Measurements from ENCODE around the gene NR6A1. TPM values are rescaled to one million over a fixed set of nuclear protein-coding genes. Genes with fewer than 3 reads are reported as not detected.

Gene NR6A1
- total and polyA plus RNA-seq, 2 of the 13 experiments (the other 11 are each of a cell fraction or from before 2014, with no cell fraction given): 28.1 to 31.5 TPM

DNA sequence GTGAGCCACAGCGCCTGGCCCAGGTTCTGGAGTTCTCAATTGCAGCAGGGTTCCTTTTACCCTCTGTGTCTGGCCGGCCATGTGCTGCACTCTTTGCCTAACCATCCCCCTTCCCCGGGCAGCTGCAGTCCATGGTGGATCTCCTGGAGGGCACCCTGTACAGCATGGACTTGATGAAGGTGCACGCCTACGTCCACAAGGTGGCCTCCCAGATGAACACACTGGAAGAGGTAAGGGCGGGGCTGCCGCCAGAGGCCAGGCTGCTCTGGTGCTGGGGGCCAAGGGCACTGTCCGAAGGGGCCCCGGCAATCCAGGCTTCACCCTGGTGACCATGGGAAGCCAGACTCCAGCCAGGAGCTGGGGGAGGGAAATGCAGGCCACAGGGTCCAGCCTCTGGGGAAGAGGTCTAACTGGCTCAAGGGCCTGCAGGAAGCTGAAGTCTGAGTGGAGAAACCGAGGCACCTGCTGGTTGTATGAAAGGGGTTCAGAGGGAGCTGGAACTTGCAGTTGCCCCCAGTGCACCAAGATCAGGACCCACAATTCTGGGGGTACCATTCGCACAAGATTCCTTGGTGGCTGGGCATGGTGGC, 23.9 kb upstream of the NR6A1 start:
- Histone ChIP-seq H3K4me3 (replicated peaks in 1 of 3; ENCODE audit: insufficient read depth in 1 of 3, low read depth in 2 of 3, low read length in 3 of 3) (no peak overlapping the region), H3K9me3 (ENCODE audit: low read length) (no peaks in the 10 kb centered on the region), H4K20me1 (ENCODE audit: insufficient read depth, low read length) (no peaks in the 10 kb centered on the region), H3K27me3 (ENCODE audit: control insufficient read depth in 1 of 2, insufficient read depth in 2 of 2, low read length in 2 of 2) (peaks cover 1 to 23% of the 10 kb centered on the region in 2 experiments; a peak in 2 of 5 replicates), H3K36me3 (replicated peaks in 1 of 2; ENCODE audit: control insufficient read depth in 1 of 2, insufficient read depth in 2 of 2, low read length in 2 of 2) (no peaks in the 10 kb centered on the region), H2AFZ (ENCODE audit: low read length) (no peak overlapping the region), H3K4me1 (ENCODE audit: insufficient read depth, low read length) (peaks cover 33% of the 10 kb centered on the region), H3K9ac (ENCODE audit: insufficient read depth, low read depth, low read length) (no peak overlapping the region), H3K4me2 (ENCODE audit: low read depth, low read length) (peak overlapping the region; percentile 21; the same call in 1 of the 2 replicates), H3K27ac (ENCODE audit: extremely low read length, insufficient read depth, low read length) (no peak overlapping the region), H3K79me2 (ENCODE audit: insufficient read depth, low read length) (no peaks in the 10 kb centered on the region)
- FAIRE-seq: peak; percentile 78
- ChIA-PET CTCF (ENCODE audit: low intra/inter-chr PET ratio, low total read pairs) (interaction anchor here (1.1 to 4.5 kb wide), 4 partner anchors 20 to 58 kb away, joined by 3 to 36 read pairs (median 6); partner anchors contain the start of gene WDR38), POLR2A (interaction anchor here (1.2 to 2.6 kb wide), 4 partner anchors 15 to 58 kb away, joined by 3 to 13 read pairs (median 4); partner anchors contain the start of gene WDR38)
- in situ Hi-C loops (cut with HindIII; ENCODE audit: extremely low pct_ligation_motif_present, low pct_unique_long_range_greater_than_20kb): loop anchor here (10.0 kb wide), 1 partner anchor 50 kb away; no protein-coding TSS in a partner anchor
- BruUV-seq (replicated peaks): no TSS peak
- DNase-seq (ENCODE audit: low spot score): peak; percentile 88
- 75% methylated on average over 3 of the region's 11 CpGs for whole genome bisulfite sequencing (ENCODE audit: low lambda C conversion rate)
- intact Hi-C loops (cut with micrococcal nuclease; ENCODE audit: unreplicated experiment): loop anchor here (2.0 kb wide), 2 partner anchors 24 to 58 kb away; partner anchors contain the start of gene WDR38
- peak; percentile 97 for ATAC-seq
- TF ChIP-seq HNRNPL (IDR thresholded peaks at IDR 0.05; ENCODE audit: low read depth, low read length) (0 out of 2 replicates have a peak, but pooled peaks have one; percentile 66), TEAD3 (CRISPR knock-in tag; optimal IDR thresholded peaks at IDR 0.05; ENCODE audit: borderline replicate concordance) (peak; percentile 71), U2AF2 (IDR thresholded peaks at IDR 0.05; ENCODE audit: low read depth, low read length) (no peak), NCOA2 (CRISPR knock-in tag; IDR thresholded peaks at IDR 0.05) (peak; percentile 38; the same call in 1 of the 2 replicates), SMC3 (IDR thresholded peaks at IDR 0.05; ENCODE audit: low read length) (peak; percentile 75), BORCS8-MEF2B (CRISPR knock-in tag; IDR thresholded peaks at IDR 0.05) (peak; percentile 56; the same call in 1 of the 2 replicates), SOX6 (IDR thresholded peaks at IDR 0.05) (no peak), SOX6 (CRISPR knock-in tag; IDR thresholded peaks at IDR 0.05) (peak; percentile 56; the same call in 1 of the 2 replicates), ZNF501 (CRISPR knock-in tag; IDR thresholded peaks at IDR 0.05) (peak; percentile 49), ZNF331 (CRISPR knock-in tag; IDR thresholded peaks at IDR 0.05) (peak; percentile 31; the same call in 1 of the 2 replicates), NR2F6 (IDR thresholded peaks at IDR 0.05) (no peak), NR2F6 (CRISPR knock-in tag; IDR thresholded peaks at IDR 0.05) (peak; percentile 76), ZNF703 (CRISPR knock-in tag; IDR thresholded peaks at IDR 0.05; ENCODE audit: borderline replicate concordance) (no peak), ZNF484 (CRISPR knock-in tag; IDR thresholded peaks at IDR 0.05; ENCODE audit: borderline replicate concordance, low read depth) (no peak), ZNF644 (CRISPR knock-in tag; IDR thresholded peaks at IDR 0.05; ENCODE audit: low read depth) (0 out of 2 replicates have a peak, but pooled peaks have one; percentile 49), ZBTB33 (CRISPR knock-in tag; IDR thresholded peaks at IDR 0.05) (0 out of 2 replicates have a peak, but pooled peaks have one; percentile 34), GATAD1 (CRISPR knock-in tag; IDR thresholded peaks at IDR 0.05) (peak; percentile 34; the same call in 1 of the 2 replicates), TFDP1 (CRISPR knock-in tag; IDR thresholded peaks at IDR 0.05; ENCODE audit: borderline replicate concordance) (peak; percentile 49; the same call in 1 of the 2 replicates), SAFB2 (CRISPR knock-in tag; IDR thresholded peaks at IDR 0.05; ENCODE audit: borderline replicate concordance, low read depth) (0 out of 2 replicates have a peak, but pooled peaks have one; percentile 66), SOX13 (IDR thresholded peaks at IDR 0.05) (no peak), SOX13 (CRISPR knock-in tag; conservative IDR thresholded peaks at IDR 0.05 in 1 of 2, IDR thresholded peaks at IDR 0.05 in 1 of 2) (peak in 1 of 2 experiments; percentile 27; a peak in 1 of 4 replicates), ZNF766 (CRISPR knock-in tag; IDR thresholded peaks at IDR 0.05; ENCODE audit: borderline replicate concordance) (0 out of 2 replicates have a peak, but pooled peaks have one; percentile 31)
- TF ChIP-seq, protein P1, sequence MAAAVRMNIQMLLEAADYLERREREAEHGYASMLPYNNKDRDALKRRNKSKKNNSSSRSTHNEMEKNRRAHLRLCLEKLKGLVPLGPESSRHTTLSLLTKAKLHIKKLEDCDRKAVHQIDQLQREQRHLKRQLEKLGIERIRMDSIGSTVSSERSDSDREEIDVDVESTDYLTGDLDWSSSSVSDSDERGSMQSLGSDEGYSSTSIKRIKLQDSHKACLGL (CRISPR knock-in tag; IDR thresholded peaks at IDR 0.05): peak; percentile 39; the same call in 1 of the 2 replicates
